PC-9 (cell line): ENCODE results near the gene ADSS1.

Source experiments
- CTCF ChIP-seq: fragments of 200-600 bp; sonication (generic); conservative IDR thresholded peaks from 2 replicates; pipeline ENCODE4 v1.6.1; 2017; ENCODE audit warnings: mixed run types, antibody characterized with exemption, mild to moderate bottlenecking, moderate library complexity
- EZH2 ChIP-seq: fragments of 200-600 bp; sonication (generic); IDR thresholded peaks from 2 replicates; pipeline ENCODE4 v1.8.0; 2017; ENCODE audit warnings: antibody characterized with exemption, low read depth

GRCh38 chr14:104707608-104708595, 16.1 kb upstream of the ADSS1 start:
- TF ChIP-seq EZH2 (no peak), CTCF (no peak)
